WTC11 (cell line): ENCODE data around the gene ASPHD1. TPM values are rescaled to one million over a fixed set of nuclear protein-coding genes. Genes with fewer than 3 reads are reported as not detected.

Source experiments
- ATF2 ChIP-seq: sonication (generic); formaldehyde crosslinking; IDR thresholded peaks from 2 replicates; pipeline ENCODE4 v1.8.1; 2022; ENCODE audit warnings: low read depth, missing genetic modification reagents, borderline replicate concordance
- CTCF ChIP-seq: fragments of 200-600 bp; IDR thresholded peaks from 2 replicates; pipeline ENCODE4 v1.8.0; 2022; ENCODE audit warnings: antibody characterized with exemption
- ERG ChIP-seq: fragments of 250-450 bp; sonication (Bioruptor Pico); IDR thresholded peaks from 2 replicates; pipeline ENCODE4 v1.8.0; 2021; ENCODE audit warnings: mild to moderate bottlenecking
- ESRRA ChIP-seq: sonication (generic); formaldehyde crosslinking; IDR thresholded peaks from 2 replicates; pipeline ENCODE4 v1.8.1; 2022; ENCODE audit warnings: mild to moderate bottlenecking, missing genetic modification reagents, borderline replicate concordance
- ETV6 ChIP-seq: sonication (generic); formaldehyde crosslinking; IDR thresholded peaks from 2 replicates; pipeline ENCODE4 v1.8.1; 2022; ENCODE audit warnings: mild to moderate bottlenecking, missing genetic modification reagents
- FOXP1 ChIP-seq: sonication (generic); formaldehyde crosslinking; IDR thresholded peaks from 2 replicates; pipeline ENCODE4 v1.8.0; 2022; ENCODE audit warnings: missing genetic modification reagents, mild to moderate bottlenecking, moderate library complexity, borderline replicate concordance
- NR3C1 ChIP-seq: sonication (generic); formaldehyde crosslinking; conservative IDR thresholded peaks from 2 replicates; pipeline ENCODE4 v1.8.1; 2023; ENCODE audit warnings: low read depth, mild to moderate bottlenecking, missing genetic modification reagents
- PRDM15 ChIP-seq: sonication (generic); formaldehyde crosslinking; IDR thresholded peaks from 2 replicates; pipeline ENCODE4 v1.8.0; 2022; ENCODE audit warnings: missing genetic modification reagents
- SMAD3 ChIP-seq: sonication (generic); formaldehyde crosslinking; IDR thresholded peaks from 2 replicates; pipeline ENCODE4 v1.8.0; 2022; ENCODE audit warnings: missing genetic modification reagents, mild to moderate bottlenecking, borderline replicate concordance
- ZBTB43 ChIP-seq: sonication (generic); formaldehyde crosslinking; IDR thresholded peaks from 2 replicates; pipeline ENCODE4 v1.8.1; 2023; ENCODE audit warnings: mild to moderate bottlenecking, missing genetic modification reagents
- ZNF138 ChIP-seq: sonication (generic); formaldehyde crosslinking; conservative IDR thresholded peaks from 2 replicates; pipeline ENCODE4 v1.8.1; 2022; ENCODE audit warnings: mild to moderate bottlenecking, moderate library complexity, missing genetic modification reagents
- ZNF317 ChIP-seq: sonication (generic); formaldehyde crosslinking; IDR thresholded peaks from 2 replicates; pipeline ENCODE4 v1.8.1; 2023; ENCODE audit warnings: low read depth, mild to moderate bottlenecking, moderate library complexity, missing genetic modification reagents, borderline replicate concordance
- ZNF425 ChIP-seq: fragments of 250-450 bp; sonication (Bioruptor Pico); conservative IDR thresholded peaks from 2 replicates; pipeline ENCODE4 v1.9.0; 2021; ENCODE audit warnings: mild to moderate bottlenecking
- ZNF512 ChIP-seq: sonication (generic); formaldehyde crosslinking; IDR thresholded peaks from 2 replicates; pipeline ENCODE4 v1.8.1; 2022; ENCODE audit warnings: missing genetic modification reagents, borderline replicate concordance
- ZNF532 ChIP-seq: fragments of 250-450 bp; sonication (Bioruptor Pico); IDR thresholded peaks from 2 replicates; pipeline ENCODE4 v1.9.0; 2021; ENCODE audit warnings: mild to moderate bottlenecking, borderline replicate concordance
- ZNF671 ChIP-seq: fragments of 250-450 bp; sonication (Bioruptor Pico); IDR thresholded peaks from 2 replicates; pipeline ENCODE4 v1.8.0; 2021; ENCODE audit warnings: mild to moderate bottlenecking
- total RNA-seq: library from RNA; stranded (reverse); gene quantifications from 3 replicates; pipeline ENCODE4 v1.2.3, GENCODE V29; 2021

ASPHD1 gene
- total RNA-seq, 1 experiment from 2014 or later, result 26.9 TPM

GRCh38 chr16:29925781-29926710 lies 25.8 kb downstream of the ASPHD1 start, which contains the start of gene KCTD13 (continued):
- TF ChIP-seq ZNF532 (no peak), FOXP1 (CRISPR knock-in tag) (no peak; the same call in 1 of the 2 replicates), ERG (CRISPR knock-in tag) (no peak), ETV6 (CRISPR knock-in tag) (peak; percentile 82), ZNF512 (CRISPR knock-in tag) (no peak), ZNF671 (no peak), ZNF317 (CRISPR knock-in tag) (no peak; the same call in 1 of the 2 replicates), CTCF (no peak), ZBTB43 (peak; percentile 58; the same call in 1 of the 2 replicates), PRDM15 (no peak), ATF2 (CRISPR knock-in tag) (no peak), NR3C1 (CRISPR knock-in tag) (no peak), ZNF138 (CRISPR knock-in tag) (no peak), ESRRA (CRISPR knock-in tag) (no peak), SMAD3 (0 out of 2 replicates have a peak, but pooled peaks have one; percentile 41), ZNF425 (CRISPR knock-in tag) (no peak)
